HTERT RPE-1 (cell line): ENCODE results near the gene HOXD13.

ENCODE experiments used
- in situ Hi-C: fragments of 300-500 bp; cut with MboI; formaldehyde crosslinking; loops from 4 replicates; pipeline ENCODE4 v1.14.3; 2020; ENCODE audit warnings: low sequenced_read_pairs

HOXD13 gene

GRCh38 chr2:176091329-176092258 is 927 bp upstream of the HOXD13 start:
- in situ Hi-C loops: loop anchor here (25.0 kb wide), 1 partner anchor 404 kb away; no protein-coding TSS in a partner anchor

- in situ Hi-C loops: loop anchor here (25.0 kb wide), 1 partner anchor 406 kb away; no protein-coding TSS in a partner anchor
Observed at GRCh38 chr2:176093145-176093897, 800 bp downstream of the HOXD13 start.

GRCh38 chr2:176093898-176094249 is 1.4 kb downstream of the HOXD13 start:
- in situ Hi-C loops: loop anchor here (25.0 kb wide), 1 partner anchor 407 kb away; no protein-coding TSS in a partner anchor

- in situ Hi-C loops: loop anchor here (25.0 kb wide), 1 partner anchor 407 kb away; no protein-coding TSS in a partner anchor
Observed at GRCh38 chr2:176094349-176094748, 1.8 kb downstream of the HOXD13 start.

- in situ Hi-C loops: loop anchor here (25.0 kb wide), 1 partner anchor 408 kb away; no protein-coding TSS in a partner anchor
Observed at GRCh38 chr2:176095421-176095820, 2.9 kb downstream of the HOXD13 start.

- in situ Hi-C loops: loop anchor here (25.0 kb wide), 1 partner anchor 409 kb away; no protein-coding TSS in a partner anchor
Observed at GRCh38 chr2:176096243-176096985, 3.9 kb downstream of the HOXD13 start.

GRCh38 chr2:176096986-176097819 is 4.7 kb downstream of the HOXD13 start:
- in situ Hi-C loops: loop anchor here (25.0 kb wide), 1 partner anchor 410 kb away; no protein-coding TSS in a partner anchor

- in situ Hi-C loops: loop anchor here (25.0 kb wide), 1 partner anchor 411 kb away; no protein-coding TSS in a partner anchor
Observed at GRCh38 chr2:176097820-176098365, 5.4 kb downstream of the HOXD13 start.

- in situ Hi-C loops: loop anchor here (25.0 kb wide), 1 partner anchor 411 kb away; no protein-coding TSS in a partner anchor
Observed at GRCh38 chr2:176098366-176099158, 6.0 kb downstream of the HOXD13 start.

GRCh38 chr2:176099159-176099727 is 6.7 kb downstream of the HOXD13 start:
- in situ Hi-C loops: loop anchor here (25.0 kb wide), 1 partner anchor 412 kb away; no protein-coding TSS in a partner anchor

- in situ Hi-C loops: loop anchor here (25.0 kb wide), 1 partner anchor 413 kb away; no protein-coding TSS in a partner anchor
Observed at GRCh38 chr2:176099728-176100546, 7.4 kb downstream of the HOXD13 start, which contains the start of gene HOXD12. TSS of gene HOXD12 (plus strand) at chr2:176099795. CDS start at chr2:176099802, 7 bp downstream.

- in situ Hi-C loops: no loop called here
Observed at GRCh38 chr2:176100547-176101140, 8.1 kb downstream of the HOXD13 start.

GRCh38 chr2:176101216-176101830 is 8.8 kb downstream of the HOXD13 start:
- in situ Hi-C loops: no loop called here

- in situ Hi-C loops: no loop called here
Observed at GRCh38 chr2:176101842-176102241, 9.3 kb downstream of the HOXD13 start.

GRCh38 chr2:176102309-176102866 is 9.9 kb downstream of the HOXD13 start:
- in situ Hi-C loops: no loop called here

GRCh38 chr2:176103194-176103593 is 10.7 kb downstream of the HOXD13 start:
- in situ Hi-C loops: no loop called here
